ENCODE data around the gene GP9. TPM values are rescaled to one million over a fixed set of nuclear protein-coding genes. Genes with fewer than 3 reads are reported as not detected.

Gene GP9
- total RNA-seq (2014; rRNA removed; shearing (Covaris generic)) (not detected in 2 replicates), total RNA-seq (2022) (not detected in 2 replicates), Bru-seq, nascent RNA (not detected), BruChase-seq, experiment 1, labeled RNA remaining after a 6-hour chase (not detected), BruChase-seq, experiment 2, labeled RNA remaining after a 2-hour chase (not detected)
- long read RNA-seq = 0 reads

GRCh38 chr3:129060276-129061022 lies at the start of gene GP9:
TSS of gene GP9 (plus strand) at chr3:129060779. CDS start at chr3:129061740, 961 bp downstream.
- CTCF ChIA-PET (ENCODE audit: unreplicated experiment) = no interaction called here

GRCh38 chr3:129013491-129013891 lies 47.1 kb upstream of the GP9 start:
- Histone ChIP-seq H3K36me3 (ENCODE audit: insufficient read depth, low read length) (no peaks in the 10 kb centered on the region), H3K9me2 (ENCODE audit: insufficient read depth, low read length) (no peaks in the 10 kb centered on the region), H2AFZ (ENCODE audit: low read length) (no peak overlapping the region), H3K4me2 (ENCODE audit: low read length) (no peak overlapping the region), H3K27ac (ENCODE audit: low read depth, low read length, poor library complexity, severe bottlenecking) (no peak overlapping the region), H3K79me2 (ENCODE audit: insufficient read depth, low read depth, low read length) (no peaks in the 10 kb centered on the region), H4K20me1 (ENCODE audit: insufficient read depth, low read length) (no peaks in the 10 kb centered on the region), H3K4me1 (ENCODE audit: insufficient read depth, low read length, poor library complexity, severe bottlenecking) (peaks cover 32% of the 10 kb centered on the region), H3K9me3 (ENCODE audit: low read length) (no peaks in the 10 kb centered on the region), H3K4me3 (ENCODE audit: low read depth, low read length, poor library complexity, severe bottlenecking) (no peak overlapping the region)
- intact Hi-C loops (cut with micrococcal nuclease; ENCODE audit: unreplicated experiment) = no loop called here
- TF ChIP-seq CTCF (conservative IDR thresholded peaks at IDR 0.05; ENCODE audit: low read length) (no peak), EZH2phosphoT487 (IDR thresholded peaks at IDR 0.05; ENCODE audit: borderline replicate concordance, low read depth, low read length) (no peak)
- ChIA-PET CTCF (ENCODE audit: unreplicated experiment) (no interaction called here), POLR2A (interaction anchor here (0.6 kb wide), 3 partner anchors 21 to 114 kb away, joined by 3 read pairs; no protein-coding TSS in a partner anchor)
- DNase-seq (ENCODE audit: low spot score) = no peak
- no TSS peak for BruUV-seq (replicated peaks)

More at GRCh38 chr3:129060276-129061022, at the start of gene GP9:
- Histone ChIP-seq H3K4me3 (ENCODE audit: low read depth, low read length, poor library complexity, severe bottlenecking) (no peak within 1 kb of the TSS), H4K20me1 (ENCODE audit: insufficient read depth, low read length) (no peaks in the 10 kb centered on the region), H3K9me2 (ENCODE audit: insufficient read depth, low read length) (no peaks in the 10 kb centered on the region), H2AFZ (ENCODE audit: low read length) (no peak within 1 kb of the TSS), H3K4me2 (ENCODE audit: low read length) (no peak within 1 kb of the TSS), H3K9me3 (ENCODE audit: low read length) (no peaks in the 10 kb centered on the region), H3K4me1 (ENCODE audit: insufficient read depth, low read length, poor library complexity, severe bottlenecking) (peaks cover 15% of the 10 kb centered on the region), H3K79me2 (ENCODE audit: insufficient read depth, low read depth, low read length) (no peaks in the 10 kb centered on the region), H3K27ac (ENCODE audit: low read depth, low read length, poor library complexity, severe bottlenecking) (no peak within 1 kb of the TSS), H3K36me3 (ENCODE audit: insufficient read depth, low read length) (no peaks in the 10 kb centered on the region)
- no peak for DNase-seq (ENCODE audit: low spot score)
- POLR2A ChIA-PET = interaction anchor here (0.6 to 1.3 kb wide), 4 partner anchors 8 to 193 kb away, joined by 3 to 5 read pairs (median 4); no protein-coding TSS in a partner anchor
- intact Hi-C loops (cut with micrococcal nuclease; ENCODE audit: unreplicated experiment) = no loop called here
- no TSS peak for BruUV-seq (replicated peaks)
- TF ChIP-seq CTCF (conservative IDR thresholded peaks at IDR 0.05; ENCODE audit: low read length) = no peak
- no peak for TF ChIP-seq EZH2phosphoT487 (IDR thresholded peaks at IDR 0.05; ENCODE audit: borderline replicate concordance, low read depth, low read length)

- no TSS peak for BruUV-seq (replicated peaks)
- no peaks in the 10 kb centered on the region for H3K79me2 ChIP-seq (ENCODE audit: insufficient read depth, low read depth, low read length)
- H3K27ac ChIP-seq (ENCODE audit: low read depth, low read length, poor library complexity, severe bottlenecking) = no peak overlapping the region
- TF ChIP-seq EZH2phosphoT487 (IDR thresholded peaks at IDR 0.05; ENCODE audit: borderline replicate concordance, low read depth, low read length) (no peak), CTCF (conservative IDR thresholded peaks at IDR 0.05; ENCODE audit: low read length) (no peak)
- H3K9me3 ChIP-seq (ENCODE audit: low read length) = no peaks in the 10 kb centered on the region
- intact Hi-C loops (cut with micrococcal nuclease; ENCODE audit: unreplicated experiment) = no loop called here
- no peaks in the 10 kb centered on the region for H4K20me1 ChIP-seq (ENCODE audit: insufficient read depth, low read length)
- no peak overlapping the region for H3K4me2 ChIP-seq (ENCODE audit: low read length)
- no peaks in the 10 kb centered on the region for H3K36me3 ChIP-seq (ENCODE audit: insufficient read depth, low read length)
- ChIA-PET POLR2A (interaction anchor here (0.6 kb wide), 1 partner anchor 21 kb away, joined by 3 read pairs; no protein-coding TSS in a partner anchor), CTCF (ENCODE audit: unreplicated experiment) (no interaction called here)
- no peaks in the 10 kb centered on the region for H3K9me2 ChIP-seq (ENCODE audit: insufficient read depth, low read length)
- no peak for DNase-seq (ENCODE audit: low spot score)
- no peak overlapping the region for H2AFZ ChIP-seq (ENCODE audit: low read length)
- H3K4me1 ChIP-seq (ENCODE audit: insufficient read depth, low read length, poor library complexity, severe bottlenecking) = peaks cover 32% of the 10 kb centered on the region
- no peak overlapping the region for H3K4me3 ChIP-seq (ENCODE audit: low read depth, low read length, poor library complexity, severe bottlenecking)
Measured at GRCh38 chr3:129014148-129014547, 46.4 kb upstream of the GP9 start.
